HepG2 (cell line): ENCODE data around the gene CCDC174. TPM values are rescaled to one million over a fixed set of nuclear protein-coding genes. Genes with fewer than 3 reads are reported as not detected.

Experiments used
- ATAC-seq: fragments of 200-7000 bp; cut with Tn5 transposase; 3 replicates; pipeline ENCODE4 v1.9.1; 2020; ENCODE audit warnings: mild to moderate bottlenecking, moderate library complexity
- BruUV-seq: library from RNA; stranded (reverse); fragments of 400-500 nt; replicated peaks from 2 replicates; lab custom pipeline; 2021; lab: Mats Ljungman, UMichigan
- CTCF ChIA-PET: fragments of 300-600 bp; formaldehyde crosslinking; extraction: SDS; loops from one replicate; lab custom pipeline; 2021; ENCODE audit warnings: low total read pairs, inconsistent platforms, low intra/inter-chr PET ratio; lab: Yijun Ruan, JAX
- POLR2A ChIA-PET: fragments of 350-600 bp; sonication (Branson Sonifier 250); formaldehyde crosslinking; loops from one replicate; lab custom pipeline; 2020; ENCODE audit warnings: antibody characterized with exemption, inconsistent platforms; lab: Yijun Ruan, JAX
- DNase-seq: peaks from one replicate; pipeline ENCODE4 v3.0.0-alpha.2; 2015; ENCODE audit warnings: low spot score
- FAIRE-seq: peaks from 3 replicates; lab custom pipeline; 2011; peaks lifted over from hg19 to GRCh38; lab: Jason Lieb, UNC
- H2AFZ ChIP-seq: one replicate; pipeline ENCODE4 v1.6.1; 2011; ENCODE audit warnings: low read length, inconsistent platforms
- H3K27ac ChIP-seq: fragments of 300-600 bp; 3 replicates; pipeline ENCODE4 v1.8.0; 2011; ENCODE audit warnings: mixed run types, mild to moderate bottlenecking, mixed read lengths, low read length, inconsistent platforms; ENCODE audit not compliant: insufficient read depth; ENCODE audit errors: extremely low read length
- H3K27me3 ChIP-seq, 2 experiments: fragments of 200-600 bp in 1 of 2; 2 replicates in 1 of 2; 3 replicates in 1 of 2; pipeline versions ENCODE4 v1.6.0 to v1.8.0; 2011; ENCODE audit warnings: low read length in 2 of 2, mild to moderate bottlenecking in 2 of 2, moderate library complexity in 2 of 2, inconsistent platforms in 1 of 2; ENCODE audit not compliant: insufficient read depth in 2 of 2, control insufficient read depth in 1 of 2
- H3K36me3 ChIP-seq, 2 experiments: fragments of 200-600 bp in 1 of 2; replicated peaks in 1 of 2; 2 replicates in 1 of 2; 3 replicates in 1 of 2; pipeline versions ENCODE4 v1.5.1 to v1.8.0; 2011; ENCODE audit warnings: low read length in 2 of 2, inconsistent platforms in 1 of 2; ENCODE audit not compliant: insufficient read depth in 2 of 2, control insufficient read depth in 1 of 2
- H3K4me1 ChIP-seq: 2 replicates; pipeline ENCODE4 v1.5.1; 2012; ENCODE audit warnings: low read length, inconsistent platforms; ENCODE audit not compliant: insufficient read depth
- H3K4me2 ChIP-seq: 2 replicates; pipeline ENCODE4 v1.6.0; 2011; ENCODE audit warnings: low read depth, low read length, inconsistent platforms
- H3K4me3 ChIP-seq, 3 experiments: fragments of 200-600 bp in 1 of 3; sonication (generic), shearing (Covaris generic) in 1 of 3; replicated peaks in 1 of 3; 2 replicates each; pipeline ENCODE4 v1.5.1; 2011 to 2016; ENCODE audit warnings: low read length in 3 of 3, inconsistent platforms in 2 of 3, low read depth in 2 of 3, mild to moderate bottlenecking in 2 of 3, control low read depth in 1 of 3, mixed read lengths in 1 of 3; ENCODE audit not compliant: insufficient read depth in 1 of 3
- H3K79me2 ChIP-seq: one replicate; pipeline ENCODE4 v1.6.1; 2011; ENCODE audit warnings: low read length, inconsistent platforms; ENCODE audit not compliant: insufficient read depth
- H3K9ac ChIP-seq: 2 replicates; pipeline ENCODE4 v1.6.0; 2011; ENCODE audit warnings: mild to moderate bottlenecking, low read depth, low read length, inconsistent platforms; ENCODE audit not compliant: insufficient read depth
- H3K9me3 ChIP-seq: 2 replicates; pipeline ENCODE4 v1.5.1; 2012; ENCODE audit warnings: mild to moderate bottlenecking, low read length
- H4K20me1 ChIP-seq: 2 replicates; pipeline ENCODE4 v1.6.0; 2011; ENCODE audit warnings: inconsistent platforms, mild to moderate bottlenecking, low read length, moderate library complexity; ENCODE audit not compliant: insufficient read depth
- CERS6 ChIP-seq: sonication (generic); formaldehyde crosslinking; IDR thresholded peaks from 2 replicates; pipeline ENCODE4 v1.5.0; 2020; ENCODE audit warnings: missing genetic modification reagents
- EP300 ChIP-seq, 3 experiments: sonication (generic) in 1 of 3; formaldehyde crosslinking in 1 of 3; IDR thresholded peaks; 2 replicates each; pipeline versions ENCODE4 v1.5.1 to v1.6.1; 2011 to 2020; ENCODE audit warnings: low read depth in 2 of 3, low read length in 2 of 3, borderline replicate concordance in 1 of 3, improper control_type of control experiment in 1 of 3, mild to moderate bottlenecking in 1 of 3, missing genetic modification reagents in 1 of 3, moderate library complexity in 1 of 3
- KDM1A ChIP-seq: IDR thresholded peaks from 2 replicates; pipeline ENCODE4 v1.6.1; 2016; ENCODE audit warnings: missing compliant biosample characterization
- RXRB ChIP-seq: IDR thresholded peaks from 2 replicates; pipeline ENCODE4 v1.6.1; 2016; ENCODE audit warnings: borderline replicate concordance, missing genetic modification reagents, missing compliant biosample characterization
- SSRP1 ChIP-seq: IDR thresholded peaks from 2 replicates; pipeline ENCODE4 v1.6.1; 2016; ENCODE audit warnings: control low read depth
- THYN1 ChIP-seq: sonication (generic); formaldehyde crosslinking; IDR thresholded peaks from 2 replicates; pipeline ENCODE4 v1.8.1; 2023; ENCODE audit warnings: low read depth, mild to moderate bottlenecking, moderate library complexity, missing genetic modification reagents, borderline replicate concordance
- ZBTB34 ChIP-seq: sonication (generic); formaldehyde crosslinking; IDR thresholded peaks from 2 replicates; pipeline ENCODE4 v1.8.0; 2022; ENCODE audit warnings: mild to moderate bottlenecking, missing genetic modification reagents
- ZFP36 ChIP-seq: fragments of 150-350 bp; IDR thresholded peaks from 2 replicates; pipeline ENCODE4 v1.6.1; 2018; ENCODE audit warnings: borderline replicate concordance, low read length, low read depth; ENCODE audit not compliant: partially characterized antibody
- ZNF7 ChIP-seq: IDR thresholded peaks from 2 replicates; pipeline ENCODE4 v1.6.1; 2016; ENCODE audit warnings: missing biosample characterization, missing genetic modification reagents
- WGBS: methylation state at CpG from one replicate; pipeline ENCODE4 v1.1.6; 2017; ENCODE audit warnings: low lambda C conversion rate; 5-methylcytosine and 5-hydroxymethylcytosine counted together
- in situ Hi-C: cut with HindIII; loops from 2 replicates; pipeline ENCODE4 v1.10.0; 2017; ENCODE audit warnings: low pct_unique_long_range_greater_than_20kb; ENCODE audit not compliant: extremely low pct_ligation_motif_present
- intact Hi-C: fragments of 100-400 bp; cut with micrococcal nuclease; formaldehyde crosslinking; loops from one replicate; pipeline ENCODE4 v1.10.0; 2022; ENCODE audit not compliant: unreplicated experiment
- polyA plus RNA-seq, 8 experiments: library from polyadenylated mRNA; depleted of rRNA in 3 of 8; stranded (reverse) in 7 of 8; unstranded in 1 of 8; fragments of >200 nt; fragmentation: Illumina TruSeq in 4 of 8; extraction: Trizol in 4 of 8; gene quantifications; 2 replicates each; pipeline versions ENCODE4 v1.2.1 to v1.2.3, GENCODE V29; 2011 to 2016; ENCODE audit warnings: low read depth in 4 of 8, missing spikeins in 1 of 8, mixed read lengths in 1 of 8; ENCODE audit not compliant: insufficient read depth in 1 of 8
- total RNA-seq, 5 experiments: library from RNA; depleted of rRNA; stranded (reverse); fragments of >200 nt; fragmentation: Illumina TruSeq; extraction: Trizol; gene quantifications; 2 replicates each; pipeline ENCODE4 v1.2.3, GENCODE V29; 2016; ENCODE audit warnings: low read depth in 1 of 5

Gene CCDC174
- total and polyA plus RNA-seq, 2 of the 13 experiments (the other 11 are each of a cell fraction or from before 2014, with no cell fraction given) = 5.4 to 11.0 TPM

GRCh38 chr3:14700891-14701290, 49.3 kb downstream of the CCDC174 start:
- DNase-seq = no peak
- no peak for ATAC-seq
- ChIA-PET POLR2A (no interaction called here), CTCF (no interaction called here)
- intact Hi-C loops = loop anchor here (5.0 kb wide), 1 partner anchor 906 kb away; no protein-coding TSS in a partner anchor
- H3K9me3 ChIP-seq = no peaks in the 10 kb centered on the region
- no peak overlapping the region for H3K4me2 ChIP-seq
- no peak for FAIRE-seq
- WGBS = 20% methylated on average over 1 of the region's 3 CpGs
- no peaks in the 10 kb centered on the region for H3K4me1 ChIP-seq
- no peaks in the 10 kb centered on the region for H3K79me2 ChIP-seq
- no peaks in the 10 kb centered on the region for H4K20me1 ChIP-seq
- H3K27ac ChIP-seq = no peak overlapping the region
- no peaks in the 10 kb centered on the region for H3K36me3 ChIP-seq
- no peak overlapping the region for H3K4me3 ChIP-seq
- BruUV-seq = no TSS peak
- in situ Hi-C loops = no loop called here
- no peak overlapping the region for H2AFZ ChIP-seq
- no peak for TF ChIP-seq EP300 (IDR thresholded peaks at IDR 0.05; ENCODE audit: low read depth in 2 of 2, low read length in 2 of 2)
- no peak for TF ChIP-seq EP300 (CRISPR knock-in tag; IDR thresholded peaks at IDR 0.05; ENCODE audit: borderline replicate concordance)
- no peak for TF ChIP-seq ZBTB34 (CRISPR knock-in tag)
- no peak for TF ChIP-seq ZFP36
- TF ChIP-seq ZNF7 (CRISPR knock-in tag) = no peak
- TF ChIP-seq CERS6 (CRISPR knock-in tag) = no peak
- no peak for TF ChIP-seq THYN1 (CRISPR knock-in tag)
- no peak for TF ChIP-seq SSRP1 (CRISPR knock-in tag)
- no peak for TF ChIP-seq KDM1A (CRISPR knock-in tag)
- TF ChIP-seq RXRB (CRISPR knock-in tag) = no peak
- H3K27me3 ChIP-seq = no peaks in the 10 kb centered on the region; a peak in 1 of 5 replicates
- no peak overlapping the region for H3K9ac ChIP-seq
